HepG2 (cell line): Measurements from ENCODE around the gene TOM1L2. TPM values are rescaled to one million over a fixed set of nuclear protein-coding genes. Genes with fewer than 3 reads are reported as not detected.

Experiments used
- AGO2 ChIP-seq: fragments of 200-400 bp; formaldehyde crosslinking; optimal IDR thresholded peaks from 2 replicates; pipeline ENCODE3; 2017; ENCODE audit warnings: mild to moderate bottlenecking, low read depth, low read length, moderate library complexity
- EZH2 ChIP-seq: conservative IDR thresholded peaks from 2 replicates; pipeline ENCODE4 v1.6.1; 2012; ENCODE audit warnings: mild to moderate bottlenecking, low read depth, low read length, moderate library complexity
- FOXM1 ChIP-seq: sonication (generic); formaldehyde crosslinking; IDR thresholded peaks from 2 replicates; pipeline ENCODE4 v1.5.0; 2020; ENCODE audit warnings: missing genetic modification reagents
- HOXA3 ChIP-seq: sonication (generic); formaldehyde crosslinking; IDR thresholded peaks from 2 replicates; pipeline ENCODE4 v1.5.0; 2020; ENCODE audit warnings: missing genetic modification reagents
- MNT ChIP-seq: fragments of 450-650 bp; IDR thresholded peaks from 2 replicates; pipeline ENCODE4 v1.6.1; 2016
- PLSCR1 ChIP-seq: sonication (generic); formaldehyde crosslinking; IDR thresholded peaks from 2 replicates; pipeline ENCODE4 v1.5.0; 2020; ENCODE audit warnings: missing genetic modification reagents, mild to moderate bottlenecking, borderline replicate concordance
- POLR2G ChIP-seq: fragments of 200-400 bp; formaldehyde crosslinking; IDR thresholded peaks from 2 replicates; pipeline ENCODE4 v1.6.1; 2018; ENCODE audit warnings: mild to moderate bottlenecking, low read depth, low read length, moderate library complexity
- RBM22 ChIP-seq: fragments of 200-400 bp; formaldehyde crosslinking; optimal IDR thresholded peaks from 2 replicates; pipeline ENCODE3; 2017; ENCODE audit warnings: mild to moderate bottlenecking, low read length, moderate library complexity
- SAP130 ChIP-seq: IDR thresholded peaks from 2 replicates; pipeline ENCODE4 v1.6.1; 2016; ENCODE audit warnings: low read depth
- SRSF4 ChIP-seq: fragments of 200-400 bp; formaldehyde crosslinking; IDR thresholded peaks from one replicate; pipeline ENCODE4 v1.6.1; 2018; ENCODE audit warnings: mild to moderate bottlenecking, low read depth, low read length, moderate library complexity; ENCODE audit not compliant: poor library complexity, severe bottlenecking
- STAT5B ChIP-seq: sonication (generic); formaldehyde crosslinking; IDR thresholded peaks from 2 replicates; pipeline ENCODE4 v1.4.0; 2020; ENCODE audit warnings: missing genetic modification reagents
- TBX3 ChIP-seq: fragments of 450-650 bp; IDR thresholded peaks from 2 replicates; pipeline ENCODE4 v1.6.1; 2017; ENCODE audit warnings: antibody characterized with exemption, mild to moderate bottlenecking, inconsistent platforms, borderline replicate concordance
- ZNF484 ChIP-seq: sonication (generic); formaldehyde crosslinking; IDR thresholded peaks from 2 replicates; pipeline ENCODE4 v1.5.1; 2020; ENCODE audit warnings: mild to moderate bottlenecking, low read depth, missing genetic modification reagents, borderline replicate concordance
- ZNF776 ChIP-seq: sonication (generic); formaldehyde crosslinking; IDR thresholded peaks from 2 replicates; pipeline ENCODE4 v1.4.0; 2020; ENCODE audit warnings: mild to moderate bottlenecking, missing genetic modification reagents
- ZSCAN22 ChIP-seq: sonication (generic); formaldehyde crosslinking; IDR thresholded peaks from 2 replicates; pipeline ENCODE4 v1.4.0; 2020; ENCODE audit warnings: mild to moderate bottlenecking, missing genetic modification reagents
- ZSCAN31 ChIP-seq: sonication (generic); formaldehyde crosslinking; IDR thresholded peaks from 2 replicates; pipeline ENCODE4 v1.5.0; 2020; ENCODE audit warnings: low read depth, mild to moderate bottlenecking, missing genetic modification reagents
- polyA plus RNA-seq, 8 experiments: library from polyadenylated mRNA; depleted of rRNA in 3 of 8; stranded (reverse) in 7 of 8; unstranded in 1 of 8; fragments of >200 nt; fragmentation: Illumina TruSeq in 4 of 8; extraction: Trizol in 4 of 8; gene quantifications; 2 replicates each; pipeline versions ENCODE4 v1.2.1 to v1.2.3, GENCODE V29; 2011 to 2016; ENCODE audit warnings: low read depth in 4 of 8, missing spikeins in 1 of 8, mixed read lengths in 1 of 8; ENCODE audit not compliant: insufficient read depth in 1 of 8
- total RNA-seq, 5 experiments: library from RNA; depleted of rRNA; stranded (reverse); fragments of >200 nt; fragmentation: Illumina TruSeq; extraction: Trizol; gene quantifications; 2 replicates each; pipeline ENCODE4 v1.2.3, GENCODE V29; 2016; ENCODE audit warnings: low read depth in 1 of 5
- TF ChIP-seq, protein P1 (sequence below): sonication (generic); formaldehyde crosslinking; IDR thresholded peaks from 2 replicates; pipeline ENCODE4 v1.4.0; 2020; ENCODE audit warnings: missing genetic modification reagents
- TF ChIP-seq, protein P2 (sequence below): sonication (generic); formaldehyde crosslinking; IDR thresholded peaks from 2 replicates; pipeline ENCODE4 v1.4.0; 2020; ENCODE audit warnings: missing genetic modification reagents
- TF ChIP-seq, protein P3 (sequence below): sonication (generic); formaldehyde crosslinking; IDR thresholded peaks from 2 replicates; pipeline ENCODE4 v1.8.1; 2023; ENCODE audit warnings: mild to moderate bottlenecking, moderate library complexity, missing genetic modification reagents

TOM1L2 gene
- total and polyA plus RNA-seq, 2 of the 13 experiments (the other 11 are each of a cell fraction or from before 2014, with no cell fraction given): 4.7 to 7.4 TPM

DNA sequence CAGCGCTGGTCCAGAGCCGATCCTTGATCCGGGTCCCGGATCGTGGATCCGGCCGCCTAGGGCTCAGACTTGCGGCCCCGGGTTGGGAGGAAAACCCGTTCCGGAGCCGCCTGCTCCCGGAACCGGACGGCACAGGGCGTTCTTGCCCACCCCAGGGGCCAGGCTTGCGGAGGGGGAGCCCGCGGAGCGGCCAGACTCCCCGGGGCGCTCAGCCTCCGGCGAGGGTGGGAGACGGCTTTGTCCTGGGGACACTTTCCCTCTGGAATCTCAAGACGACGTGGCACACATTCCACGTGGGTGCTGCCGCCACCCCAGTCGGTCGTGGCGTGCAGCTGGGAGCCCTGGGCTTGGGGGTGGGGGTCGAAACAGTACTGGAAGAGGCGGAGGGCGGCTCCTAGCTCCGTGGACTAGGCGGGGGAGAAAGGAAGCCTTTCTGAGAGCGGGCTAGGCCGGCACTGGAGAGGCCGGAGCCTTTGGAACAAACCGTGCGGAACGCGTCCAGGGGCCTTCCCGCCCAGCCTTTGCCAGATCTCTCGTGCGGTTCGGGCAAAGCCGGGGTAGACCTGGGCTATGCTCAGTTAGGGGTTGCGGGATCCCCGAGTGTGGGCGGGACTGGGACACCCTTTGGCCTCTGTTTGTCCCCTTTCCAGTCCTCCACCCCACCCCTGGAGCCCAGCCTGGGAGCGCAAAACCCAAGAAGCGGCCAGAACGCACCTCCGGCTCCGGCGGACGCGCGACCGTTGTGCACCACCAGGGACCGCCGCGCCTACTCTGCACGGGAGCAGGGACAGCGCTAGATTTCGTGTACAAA is 161.9 kb downstream of the TOM1L2 start (continued):
- TF ChIP-seq, protein P1, sequence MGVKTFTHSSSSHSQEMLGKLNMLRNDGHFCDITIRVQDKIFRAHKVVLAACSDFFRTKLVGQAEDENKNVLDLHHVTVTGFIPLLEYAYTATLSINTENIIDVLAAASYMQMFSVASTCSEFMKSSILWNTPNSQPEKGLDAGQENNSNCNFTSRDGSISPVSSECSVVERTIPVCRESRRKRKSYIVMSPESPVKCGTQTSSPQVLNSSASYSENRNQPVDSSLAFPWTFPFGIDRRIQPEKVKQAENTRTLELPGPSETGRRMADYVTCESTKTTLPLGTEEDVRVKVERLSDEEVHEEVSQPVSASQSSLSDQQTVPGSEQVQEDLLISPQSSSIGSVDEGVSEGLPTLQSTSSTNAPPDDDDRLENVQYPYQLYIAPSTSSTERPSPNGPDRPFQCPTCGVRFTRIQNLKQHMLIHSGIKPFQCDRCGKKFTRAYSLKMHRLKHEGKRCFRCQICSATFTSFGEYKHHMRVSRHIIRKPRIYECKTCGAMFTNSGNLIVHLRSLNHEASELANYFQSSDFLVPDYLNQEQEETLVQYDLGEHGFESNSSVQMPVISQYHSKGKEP (CRISPR knock-in tag): no peak
- TF ChIP-seq, protein P2, sequence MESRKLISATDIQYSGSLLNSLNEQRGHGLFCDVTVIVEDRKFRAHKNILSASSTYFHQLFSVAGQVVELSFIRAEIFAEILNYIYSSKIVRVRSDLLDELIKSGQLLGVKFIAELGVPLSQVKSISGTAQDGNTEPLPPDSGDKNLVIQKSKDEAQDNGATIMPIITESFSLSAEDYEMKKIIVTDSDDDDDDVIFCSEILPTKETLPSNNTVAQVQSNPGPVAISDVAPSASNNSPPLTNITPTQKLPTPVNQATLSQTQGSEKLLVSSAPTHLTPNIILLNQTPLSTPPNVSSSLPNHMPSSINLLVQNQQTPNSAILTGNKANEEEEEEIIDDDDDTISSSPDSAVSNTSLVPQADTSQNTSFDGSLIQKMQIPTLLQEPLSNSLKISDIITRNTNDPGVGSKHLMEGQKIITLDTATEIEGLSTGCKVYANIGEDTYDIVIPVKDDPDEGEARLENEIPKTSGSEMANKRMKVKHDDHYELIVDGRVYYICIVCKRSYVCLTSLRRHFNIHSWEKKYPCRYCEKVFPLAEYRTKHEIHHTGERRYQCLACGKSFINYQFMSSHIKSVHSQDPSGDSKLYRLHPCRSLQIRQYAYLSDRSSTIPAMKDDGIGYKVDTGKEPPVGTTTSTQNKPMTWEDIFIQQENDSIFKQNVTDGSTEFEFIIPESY (CRISPR knock-in tag): peak; percentile 78
- TF ChIP-seq ZNF484 (CRISPR knock-in tag) (no peak), RBM22 (peak; percentile 95), ZNF776 (CRISPR knock-in tag) (no peak), ZSCAN31 (CRISPR knock-in tag) (no peak), POLR2G (peak; percentile 36; the same call in 1 of the 2 replicates), SAP130 (no peak), TBX3 (no peak), FOXM1 (CRISPR knock-in tag) (no peak), SRSF4 (peak; percentile 66), HOXA3 (CRISPR knock-in tag) (peak; percentile 41; the same call in 1 of the 2 replicates), MNT (no peak), EZH2 (no peak), PLSCR1 (CRISPR knock-in tag) (no peak), ZSCAN22 (CRISPR knock-in tag) (no peak), STAT5B (CRISPR knock-in tag) (no peak), AGO2 (peak; percentile 95)
- TF ChIP-seq, protein P3, sequence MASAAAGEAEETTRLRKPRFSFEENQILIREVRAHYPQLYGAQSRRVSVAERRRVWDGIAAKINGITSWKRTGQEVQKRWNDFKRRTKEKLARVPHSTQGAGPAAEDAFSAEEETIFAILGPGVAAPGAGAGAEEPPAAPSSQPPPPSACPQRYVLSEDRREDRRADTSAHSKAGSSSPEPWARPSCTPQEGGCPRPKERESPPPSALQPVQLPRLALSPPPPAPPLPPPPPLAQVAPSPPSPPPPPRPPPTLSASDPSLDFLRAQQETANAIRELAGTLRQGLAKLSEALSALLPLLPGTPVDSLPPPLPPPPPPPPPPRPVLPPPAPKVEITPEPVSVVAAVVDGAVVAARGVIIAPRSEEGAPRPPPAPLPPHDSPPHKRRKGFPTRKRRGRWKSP (CRISPR knock-in tag): no peak
